HG02884 (cell line): Measurements from ENCODE around the gene CYS1.
A peak's percentile ranks its signal among the peaks of the same experiment; 100 is the strongest.

ENCODE experiments used
- ATAC-seq: cut with Tn5 transposase; IDR thresholded peaks from one replicate; pipeline ENCODE4 v1.9.1; 2021; ENCODE audit warnings: mild to moderate bottlenecking, moderate library complexity; ENCODE audit not compliant: unreplicated experiment

Gene CYS1

GRCh38 chr2:10073706-10074105, 6.5 kb downstream of the CYS1 start:
- ATAC-seq: no peak

GRCh38 chr2:10072656-10073480, 7.3 kb downstream of the CYS1 start:
- ATAC-seq: peak; percentile 60

GRCh38 chr2:10071595-10071994, 8.6 kb downstream of the CYS1 start:
- ATAC-seq: no peak

GRCh38 chr2:10071176-10071575, 9.0 kb downstream of the CYS1 start:
- ATAC-seq: no peak

DNA sequence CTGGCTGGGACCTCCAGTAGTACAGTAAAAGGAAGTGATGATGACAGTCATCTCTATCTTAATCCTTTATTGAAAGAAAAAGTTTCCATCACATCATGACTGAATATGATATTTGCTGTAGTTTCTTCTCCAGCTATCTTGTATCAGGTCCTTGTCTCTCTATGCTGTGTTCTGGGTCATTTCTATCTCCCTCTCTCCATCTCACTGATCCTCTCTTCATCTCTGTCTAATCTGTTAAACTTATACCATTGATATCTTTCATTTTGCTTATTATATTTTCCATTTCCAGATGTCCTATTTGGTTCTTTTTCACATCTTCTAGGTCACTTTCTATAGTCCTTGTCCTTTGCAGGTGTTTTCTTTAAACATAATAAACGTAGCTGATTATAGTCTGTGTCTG, 12.3 kb downstream of the CYS1 start:
- ATAC-seq: no peak

DNA sequence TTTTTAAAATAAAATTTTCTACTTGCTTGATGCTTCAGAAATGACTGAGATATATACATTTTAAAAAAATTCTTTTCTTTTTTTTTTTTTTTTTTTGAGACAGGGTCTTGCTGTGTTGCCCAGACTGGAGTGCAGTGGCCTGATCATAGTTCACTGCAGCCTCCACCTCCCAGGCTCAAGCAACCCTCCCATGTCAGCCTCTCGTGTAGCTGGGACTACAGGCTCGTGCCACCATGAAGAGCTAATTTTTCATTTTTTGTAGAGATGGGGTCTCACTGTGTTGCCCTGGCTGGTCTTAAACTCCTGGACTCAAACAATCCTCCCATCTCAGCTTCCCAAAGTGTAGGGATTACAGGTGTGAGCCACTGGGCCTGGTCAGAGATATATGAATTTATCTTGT, 12.9 kb downstream of the CYS1 start:
- no peak for ATAC-seq

- no peak for ATAC-seq
Measured at GRCh38 chr2:10065773-10066055, 14.5 kb downstream of the CYS1 start.

- ATAC-seq: no peak
Measured at GRCh38 chr2:10064932-10065772, 15.1 kb downstream of the CYS1 start.

DNA sequence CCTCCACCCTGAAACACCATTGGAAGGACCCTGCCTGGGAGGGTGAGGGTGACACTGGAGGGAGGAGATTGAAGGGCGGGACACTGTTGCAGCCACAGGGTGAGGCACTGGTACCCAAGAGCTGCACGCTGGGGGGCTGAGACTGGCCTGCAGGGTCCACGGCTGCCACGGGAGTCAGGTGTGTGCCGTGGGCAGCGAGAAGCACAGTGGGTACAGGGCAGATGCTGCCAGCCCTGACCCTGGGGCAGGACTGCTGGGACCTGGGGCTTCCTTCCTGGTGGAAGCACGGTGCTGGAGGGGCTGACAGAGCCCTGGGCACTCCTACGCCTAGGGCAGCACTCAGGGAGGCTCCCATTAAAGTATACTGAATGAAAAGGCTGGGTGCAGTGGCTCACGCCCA, 16.6 kb downstream of the CYS1 start:
- no peak for ATAC-seq

GRCh38 chr2:10062931-10063365, 17.3 kb downstream of the CYS1 start:
- no peak for ATAC-seq

DNA sequence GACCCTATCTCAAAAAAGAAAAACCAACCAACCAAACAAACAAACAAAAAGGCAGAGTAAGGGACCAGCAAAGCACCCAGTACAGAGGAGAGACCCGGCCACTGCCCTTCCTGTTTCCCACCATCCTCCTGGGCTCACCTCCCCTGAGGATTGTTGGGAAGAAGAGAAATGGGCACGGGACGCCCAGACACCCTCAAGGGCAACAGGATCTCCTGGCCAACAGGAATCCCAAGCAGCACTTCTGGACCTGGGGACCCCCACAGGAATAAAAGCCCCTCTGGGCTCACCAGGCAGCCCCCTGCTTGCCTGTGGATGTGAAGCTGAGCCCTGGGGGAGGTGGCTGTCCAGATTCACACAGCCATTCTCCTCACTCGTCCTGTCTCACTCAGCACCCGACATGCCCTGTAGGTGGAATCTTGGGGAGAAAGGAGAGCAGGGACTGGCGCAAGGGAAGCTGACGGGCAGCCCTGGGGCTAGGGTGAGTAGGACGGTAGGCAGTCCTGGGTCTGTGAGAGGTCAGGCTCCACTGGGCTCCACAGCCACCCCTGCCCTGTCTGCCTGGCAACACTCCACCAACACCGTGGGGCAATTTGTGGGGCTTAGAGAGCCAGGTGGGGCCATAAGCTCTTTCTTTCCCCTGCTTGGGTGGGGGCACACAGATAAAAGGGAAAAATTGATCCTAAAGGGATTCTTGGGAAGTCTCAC, 18.8 kb downstream of the CYS1 start:
- ATAC-seq: no peak

- no peak for ATAC-seq
Measured at GRCh38 chr2:10059552-10060335, 20.5 kb downstream of the CYS1 start.

DNA sequence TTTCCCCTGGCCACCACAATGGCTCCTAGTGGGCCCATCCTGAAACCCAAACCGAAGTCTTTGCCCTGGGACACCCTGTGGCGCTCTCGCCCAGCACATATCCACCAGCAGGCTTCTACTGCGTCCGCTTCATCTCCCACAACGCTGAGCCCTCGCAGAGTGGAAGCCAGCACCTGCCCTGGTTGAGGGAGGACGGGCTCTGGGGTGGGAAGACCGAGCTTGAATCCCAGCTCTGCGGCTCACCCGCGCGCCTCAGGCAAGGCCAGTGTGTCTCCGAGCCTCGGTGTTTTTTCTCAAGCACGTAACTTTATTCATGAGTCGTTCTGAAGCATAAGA, 21.2 kb downstream of the CYS1 start:
- ATAC-seq: no peak

DNA sequence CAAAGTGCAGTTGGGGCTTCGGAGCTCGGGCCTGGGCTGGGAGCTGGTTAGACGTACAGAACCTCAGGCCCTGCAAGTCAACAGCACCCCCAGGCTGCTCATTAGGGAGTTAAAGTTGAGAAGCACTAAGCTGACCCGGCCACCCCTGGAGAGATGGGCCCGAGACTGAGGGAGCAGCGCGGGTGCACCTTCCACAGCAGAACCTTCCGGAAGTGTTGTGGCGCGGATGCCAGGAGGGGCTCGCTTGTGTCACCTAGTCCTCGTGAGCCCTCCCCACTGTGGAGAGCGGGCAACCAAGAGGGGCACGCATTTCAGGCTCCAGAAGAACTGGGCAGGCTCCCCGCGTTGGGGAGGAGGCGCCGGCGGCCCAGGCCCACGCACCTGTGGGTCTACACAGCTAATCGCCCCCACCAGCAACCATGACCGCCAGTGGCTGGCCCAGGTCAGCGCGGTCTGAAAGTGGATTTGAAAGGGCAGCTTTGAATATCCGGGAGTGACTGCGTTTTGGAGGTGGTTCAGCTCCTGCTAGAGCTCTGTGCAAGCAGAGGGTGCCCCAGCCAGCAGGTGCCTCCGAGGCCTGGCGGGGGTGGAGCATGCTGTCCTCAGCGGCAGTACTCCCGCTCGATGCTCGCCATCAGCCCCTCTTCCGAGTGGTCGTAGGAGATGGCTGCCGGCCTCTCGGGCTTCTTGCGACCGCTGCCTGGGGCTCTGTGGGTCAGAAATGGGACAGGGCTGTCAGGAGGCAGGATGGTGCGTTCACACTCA, 21.8 kb downstream of the CYS1 start:
- no peak for ATAC-seq

DNA sequence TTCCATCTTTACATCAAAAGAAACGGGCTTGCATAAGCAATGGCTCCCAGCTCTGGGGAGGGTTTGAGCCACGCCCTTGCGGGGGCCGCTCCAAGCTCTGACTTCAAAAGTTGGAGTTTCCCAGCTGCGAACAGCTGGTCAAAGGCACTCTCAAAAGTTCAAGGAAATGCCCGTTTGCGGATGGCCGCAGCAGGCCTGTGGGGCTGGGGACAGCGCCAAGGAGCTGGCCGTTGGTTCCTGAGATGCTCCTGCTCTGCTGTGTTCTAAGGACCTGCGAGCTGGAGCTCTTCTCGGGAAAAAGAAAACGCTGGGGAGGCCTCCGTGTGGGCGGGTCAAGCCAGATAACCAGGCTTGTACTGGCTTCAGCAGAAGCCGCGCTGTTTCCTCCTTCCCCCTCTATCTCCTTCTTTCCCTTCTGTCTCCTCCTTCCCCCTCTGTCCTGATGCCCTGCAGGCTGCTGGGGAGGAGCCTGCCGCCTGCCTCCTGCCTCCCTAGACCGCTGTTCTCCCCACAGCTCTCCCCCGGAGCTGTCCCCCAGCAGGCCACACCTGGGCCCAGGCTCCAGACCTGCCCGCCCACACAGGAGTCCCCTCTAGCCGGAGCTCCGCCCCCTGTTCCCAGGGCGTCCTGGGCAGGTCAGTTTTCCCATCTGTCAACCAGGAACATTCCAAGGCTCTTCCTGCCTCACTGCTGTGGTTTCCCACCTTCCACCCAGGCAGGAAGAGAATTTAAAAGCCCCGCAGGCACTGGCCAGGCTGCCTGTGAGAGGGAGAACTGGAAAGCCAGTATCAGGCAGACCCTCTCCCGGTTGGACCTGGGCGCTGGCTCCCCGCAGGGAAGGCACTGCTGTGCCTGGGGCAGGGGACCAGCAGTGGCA, 22.7 kb downstream of the CYS1 start:
- no peak for ATAC-seq

DNA sequence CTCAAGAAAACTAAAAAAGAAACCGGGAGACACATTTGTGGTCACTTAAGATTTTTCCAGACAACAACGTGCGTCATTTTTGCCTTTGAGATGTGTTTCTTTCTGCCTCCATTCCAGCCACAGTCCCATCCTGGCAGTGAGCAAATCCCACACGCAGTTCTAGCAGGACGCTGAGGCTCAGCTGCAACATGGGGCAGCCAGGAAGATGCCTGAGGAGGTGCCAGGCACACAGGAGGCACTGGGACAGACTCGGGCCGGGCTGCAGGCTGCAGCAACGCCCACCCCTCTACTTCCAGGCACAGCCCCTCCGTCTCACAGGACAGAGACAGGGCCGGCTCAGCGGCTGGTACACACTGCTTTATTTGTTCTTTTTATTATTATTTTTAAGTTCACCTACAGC, 23.8 kb downstream of the CYS1 start:
- no peak for ATAC-seq

- ATAC-seq: no peak
Measured at GRCh38 chr2:10054976-10055375, 25.2 kb downstream of the CYS1 start.

DNA sequence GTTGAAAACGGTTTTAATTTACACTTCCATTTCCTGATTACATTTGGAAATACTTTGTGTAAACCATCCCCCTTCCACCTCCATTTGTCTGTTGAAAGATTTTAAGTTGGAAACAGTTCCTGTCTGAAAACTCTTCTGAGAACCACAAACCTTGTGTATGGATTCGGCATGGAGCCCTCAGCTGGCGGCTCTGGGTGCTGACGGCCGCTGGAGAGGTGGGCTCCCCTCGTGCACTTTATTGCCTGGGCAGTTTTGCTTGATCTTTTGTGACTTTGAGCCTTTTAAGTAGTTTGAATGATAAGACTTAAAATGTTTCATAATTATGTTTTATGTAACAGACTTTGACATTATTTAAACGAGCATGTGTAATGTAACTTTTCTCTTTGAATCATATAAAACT, 25.8 kb downstream of the CYS1 start:
- no peak for ATAC-seq

- ATAC-seq: no peak
Measured at GRCh38 chr2:10053351-10053750, 26.9 kb downstream of the CYS1 start.
